ENCODE results near the gene MCOLN1. TPM values are rescaled to one million over a fixed set of nuclear protein-coding genes. Genes with fewer than 3 reads are reported as not detected.

The MCOLN1 gene
- total RNA-seq, 1 donor, result 8.6 TPM

DNA sequence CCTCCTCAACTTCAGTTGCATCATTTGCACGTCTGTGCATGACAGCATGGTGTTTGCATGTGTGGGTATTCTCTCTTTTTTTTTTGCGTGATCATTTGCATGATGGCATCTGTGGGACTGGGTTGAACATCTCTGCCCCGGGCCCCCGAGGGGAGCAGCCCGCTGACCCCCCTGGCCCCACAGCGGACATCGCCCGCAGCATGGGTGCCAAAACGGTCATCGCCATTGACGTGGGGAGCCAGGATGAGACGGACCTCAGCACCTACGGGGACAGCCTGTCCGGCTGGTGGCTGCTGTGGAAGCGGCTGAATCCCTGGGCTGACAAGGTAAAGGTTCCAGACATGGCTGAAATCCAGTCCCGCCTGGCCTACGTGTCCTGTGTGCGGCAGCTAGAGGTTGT, 36.2 kb downstream of the MCOLN1 start:
- DNase-seq (ENCODE audit: low read depth), result no peak
- no peak overlapping the region for H3K4me3 ChIP-seq (ENCODE audit: low read depth, low read length)
- TF ChIP-seq, protein P1, sequence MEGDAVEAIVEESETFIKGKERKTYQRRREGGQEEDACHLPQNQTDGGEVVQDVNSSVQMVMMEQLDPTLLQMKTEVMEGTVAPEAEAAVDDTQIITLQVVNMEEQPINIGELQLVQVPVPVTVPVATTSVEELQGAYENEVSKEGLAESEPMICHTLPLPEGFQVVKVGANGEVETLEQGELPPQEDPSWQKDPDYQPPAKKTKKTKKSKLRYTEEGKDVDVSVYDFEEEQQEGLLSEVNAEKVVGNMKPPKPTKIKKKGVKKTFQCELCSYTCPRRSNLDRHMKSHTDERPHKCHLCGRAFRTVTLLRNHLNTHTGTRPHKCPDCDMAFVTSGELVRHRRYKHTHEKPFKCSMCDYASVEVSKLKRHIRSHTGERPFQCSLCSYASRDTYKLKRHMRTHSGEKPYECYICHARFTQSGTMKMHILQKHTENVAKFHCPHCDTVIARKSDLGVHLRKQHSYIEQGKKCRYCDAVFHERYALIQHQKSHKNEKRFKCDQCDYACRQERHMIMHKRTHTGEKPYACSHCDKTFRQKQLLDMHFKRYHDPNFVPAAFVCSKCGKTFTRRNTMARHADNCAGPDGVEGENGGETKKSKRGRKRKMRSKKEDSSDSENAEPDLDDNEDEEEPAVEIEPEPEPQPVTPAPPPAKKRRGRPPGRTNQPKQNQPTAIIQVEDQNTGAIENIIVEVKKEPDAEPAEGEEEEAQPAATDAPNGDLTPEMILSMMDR (IDR thresholded peaks at IDR 0.05; ENCODE audit: insufficient read depth, low read depth, low read length), result no peak

DNA sequence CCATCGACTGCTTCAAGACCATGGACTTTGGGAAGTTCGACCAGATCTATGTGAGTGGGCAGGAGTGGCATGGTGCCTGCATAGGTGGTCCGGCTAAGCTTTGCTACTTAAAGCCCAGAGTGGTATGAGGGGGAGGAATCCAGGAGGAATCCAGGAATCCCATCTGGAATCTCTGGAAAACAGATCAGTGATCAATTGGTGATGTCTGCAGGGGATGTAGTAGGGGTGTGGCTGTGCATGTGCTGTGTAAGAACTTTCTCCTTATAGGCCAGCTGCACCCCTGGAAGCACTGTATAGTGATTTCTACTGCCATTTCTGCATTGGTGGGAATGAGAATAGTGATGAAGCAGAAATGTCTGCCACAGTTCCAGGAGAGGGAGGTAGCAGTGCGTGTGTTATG, 36.7 kb downstream of the MCOLN1 start:
- DNase-seq (ENCODE audit: low read depth), result no peak
- TF ChIP-seq, protein P1 (IDR thresholded peaks at IDR 0.05; ENCODE audit: insufficient read depth, low read depth, low read length), result no peak
- no peak overlapping the region for H3K4me3 ChIP-seq (ENCODE audit: low read depth, low read length)

DNA sequence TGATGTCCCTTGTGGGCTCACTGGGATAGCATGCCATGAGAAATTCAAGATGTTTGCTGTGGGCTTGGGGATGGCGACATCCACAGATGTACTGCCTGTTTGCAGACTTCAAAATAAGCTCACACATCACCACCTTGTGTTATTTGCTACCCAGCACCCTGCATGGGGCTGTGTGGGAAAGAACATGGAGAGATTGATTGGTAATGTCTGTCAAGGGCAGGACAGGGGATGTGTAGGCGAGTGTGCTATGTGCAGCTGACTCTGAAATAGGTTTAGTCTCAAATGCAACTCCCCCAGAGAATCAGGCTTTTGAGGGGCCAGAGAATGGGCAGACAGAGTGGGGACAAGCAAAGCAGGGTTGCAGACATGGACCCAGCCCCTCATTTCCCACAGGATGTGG, 37.8 kb downstream of the MCOLN1 start:
- DNase-seq (ENCODE audit: low read depth), result no peak
- TF ChIP-seq, protein P1 (IDR thresholded peaks at IDR 0.05; ENCODE audit: insufficient read depth, low read depth, low read length), result no peak
- no peak overlapping the region for H3K4me3 ChIP-seq (ENCODE audit: low read depth, low read length)

DNA sequence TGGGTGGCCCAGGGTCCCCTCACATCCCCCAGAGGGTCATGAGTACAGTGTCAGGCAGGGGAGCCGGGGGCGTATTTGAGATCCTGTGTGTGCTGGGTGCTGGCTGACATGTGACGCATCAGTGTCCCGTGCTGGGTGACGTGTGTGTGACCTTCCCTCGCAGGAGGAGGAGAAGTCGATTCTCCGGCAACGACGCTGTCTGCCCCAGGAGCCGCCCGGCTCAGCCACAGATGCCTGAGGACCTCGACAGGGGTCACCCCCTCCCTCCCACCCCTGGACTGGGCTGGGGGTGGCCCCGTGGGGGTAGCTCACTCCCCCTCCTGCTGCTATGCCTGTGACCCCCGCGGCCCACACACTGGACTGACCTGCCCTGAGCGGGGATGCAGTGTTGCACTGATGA, 38.9 kb downstream of the MCOLN1 start:
- no peak overlapping the region for H3K4me3 ChIP-seq (ENCODE audit: low read depth, low read length)
- no peak for DNase-seq (ENCODE audit: low read depth)
- TF ChIP-seq, protein P1 (IDR thresholded peaks at IDR 0.05; ENCODE audit: insufficient read depth, low read depth, low read length), result no peak

DNA sequence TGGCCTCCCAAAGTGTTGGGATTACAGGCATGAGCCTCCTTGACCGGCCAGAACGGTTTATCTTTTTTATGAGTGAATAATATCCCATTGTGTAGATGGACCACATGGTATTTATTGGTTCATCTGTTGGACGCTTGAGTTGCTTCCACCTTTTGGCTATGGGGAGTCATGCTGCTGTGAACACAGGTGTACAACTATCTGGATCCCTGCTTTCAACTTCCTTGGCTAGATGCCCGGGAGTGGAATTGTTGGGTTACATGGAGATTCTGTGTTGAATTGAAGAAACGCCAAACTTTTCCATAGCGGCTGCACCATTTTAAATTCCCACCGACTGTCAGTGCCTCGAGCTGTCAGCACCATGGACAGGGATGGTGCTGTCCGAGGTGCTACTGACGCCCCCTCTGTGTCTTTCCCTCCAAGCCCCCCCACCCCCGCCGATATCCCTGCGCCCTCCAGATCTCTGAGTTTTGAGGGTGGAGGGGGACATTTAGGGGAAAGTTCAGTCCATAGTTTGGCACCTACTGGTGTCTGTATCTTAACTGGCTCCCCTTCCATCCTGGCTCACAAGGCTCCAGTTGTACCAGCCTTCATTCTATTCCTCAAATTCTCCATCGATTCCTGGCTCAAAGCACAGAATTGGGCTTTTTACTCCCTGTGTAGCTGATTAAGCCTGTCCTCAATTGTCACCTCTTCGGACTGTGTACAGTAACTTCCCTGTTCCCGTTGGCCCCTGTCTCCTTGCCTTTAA, 40.4 kb downstream of the MCOLN1 start:
- DNase-seq (ENCODE audit: low read depth), result peak; percentile 6
- H3K4me3 ChIP-seq (ENCODE audit: low read depth, low read length), result no peak overlapping the region
- TF ChIP-seq, protein P1 (IDR thresholded peaks at IDR 0.05; ENCODE audit: insufficient read depth, low read depth, low read length), result no peak

DNA sequence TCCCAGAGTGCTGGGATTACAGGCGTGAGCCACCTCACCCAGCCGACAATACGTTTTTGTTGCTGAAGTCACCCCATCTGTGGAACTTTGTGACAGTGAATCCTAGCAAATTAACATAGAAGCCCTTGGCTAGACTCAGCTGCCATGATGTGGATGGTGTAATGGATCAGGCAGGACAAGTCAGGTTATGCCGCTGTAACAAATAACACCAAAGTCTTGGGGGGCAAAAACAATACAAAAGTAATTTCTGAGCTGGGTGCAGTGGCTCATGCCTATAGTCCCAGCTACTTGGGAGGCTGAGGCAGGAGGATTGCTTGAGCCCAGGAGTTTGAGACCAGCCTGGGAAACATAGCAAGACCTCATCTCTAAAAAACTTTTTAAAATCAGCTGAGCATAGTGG, 42.4 kb downstream of the MCOLN1 start:
- TF ChIP-seq, protein P1 (IDR thresholded peaks at IDR 0.05; ENCODE audit: insufficient read depth, low read depth, low read length), result no peak
- no peak overlapping the region for H3K4me3 ChIP-seq (ENCODE audit: low read depth, low read length)
- DNase-seq (ENCODE audit: low read depth), result no peak

DNA sequence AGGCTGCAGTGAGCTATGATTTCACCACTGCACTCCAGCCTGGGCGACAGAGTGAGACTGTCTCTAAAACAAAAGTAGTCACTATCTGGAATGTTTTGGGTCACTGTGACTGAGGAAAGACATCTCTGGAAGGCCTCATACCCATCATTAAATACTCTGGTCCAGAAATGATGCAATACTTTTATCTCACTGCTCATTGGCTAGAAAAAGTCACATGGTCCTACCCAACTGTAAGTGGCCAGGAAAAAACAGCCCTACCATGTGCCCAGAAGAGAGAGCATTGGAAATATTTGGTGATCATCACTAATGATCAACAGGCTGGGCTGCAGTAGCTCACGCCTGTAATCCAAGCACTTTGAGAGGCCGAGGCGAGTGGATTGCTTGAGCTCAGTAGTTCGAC, 42.9 kb downstream of the MCOLN1 start:
- no peak overlapping the region for H3K4me3 ChIP-seq (ENCODE audit: low read depth, low read length)
- DNase-seq (ENCODE audit: low read depth), result no peak
- TF ChIP-seq, protein P1 (IDR thresholded peaks at IDR 0.05; ENCODE audit: insufficient read depth, low read depth, low read length), result no peak
